GM21381 (cell line): Measurements from ENCODE around the gene TK1.

Source experiments
- ATAC-seq: cut with Tn5 transposase; IDR thresholded peaks from one replicate; pipeline ENCODE4 v1.9.1; 2021; ENCODE audit warnings: mild to moderate bottlenecking, moderate library complexity; ENCODE audit not compliant: unreplicated experiment

The TK1 gene

DNA sequence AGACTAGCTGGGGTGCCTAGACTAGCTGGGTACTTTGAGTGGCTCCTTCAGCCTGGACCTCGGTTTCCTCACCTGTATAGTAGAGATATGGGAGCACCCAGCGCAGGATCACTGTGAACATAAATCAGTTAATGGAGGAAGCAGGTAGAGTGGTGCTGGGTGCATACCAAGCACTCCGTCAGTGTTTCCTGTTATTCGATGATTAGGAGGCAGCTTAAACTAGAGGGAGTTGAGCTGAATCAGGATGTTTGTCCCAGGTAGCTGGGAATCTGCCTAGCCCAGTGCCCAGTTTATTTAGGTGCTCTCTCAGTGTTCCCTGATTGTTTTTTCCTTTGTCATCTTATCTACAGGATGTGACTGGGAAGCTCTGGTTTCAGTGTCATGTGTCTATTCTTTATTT is 36.2 kb upstream of the TK1 start:
- no peak for ATAC-seq

DNA sequence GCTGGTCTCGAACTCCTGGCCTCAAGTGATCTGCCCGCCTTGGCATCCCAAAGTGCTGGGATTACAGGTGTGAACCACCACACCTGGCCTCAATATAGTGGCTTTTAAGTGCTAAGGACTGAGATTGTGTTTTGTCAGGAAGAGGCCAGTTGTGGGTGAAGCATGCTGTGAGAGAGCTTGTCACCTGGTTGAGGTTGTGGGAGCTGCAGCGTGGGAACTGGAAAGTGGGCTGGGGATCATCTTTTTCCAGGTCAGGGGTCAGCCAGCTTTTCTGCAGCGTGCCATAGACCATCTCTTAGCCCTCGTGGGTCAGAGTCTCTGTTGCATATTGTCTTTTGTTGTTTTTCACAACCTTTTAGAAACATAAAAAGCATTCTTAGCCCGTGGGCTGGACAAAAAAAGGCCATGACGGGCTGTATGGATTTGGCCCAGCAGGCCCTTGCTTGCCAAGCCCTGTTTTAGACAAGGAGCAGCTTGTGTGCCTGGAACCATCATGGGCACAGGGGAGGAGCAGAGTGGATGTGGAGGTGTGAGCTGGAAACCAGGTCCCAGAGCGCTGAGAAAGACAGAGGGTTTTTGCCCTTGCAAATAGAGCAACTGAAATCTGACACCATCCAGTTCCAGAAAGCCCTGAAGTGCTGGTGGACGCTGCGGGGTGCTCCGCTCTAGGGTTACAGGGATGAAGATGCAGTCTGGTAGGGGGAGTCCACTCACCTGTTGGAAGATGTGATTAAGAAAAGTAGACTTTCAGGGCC is 32.7 kb upstream of the TK1 start:
- no peak for ATAC-seq

DNA sequence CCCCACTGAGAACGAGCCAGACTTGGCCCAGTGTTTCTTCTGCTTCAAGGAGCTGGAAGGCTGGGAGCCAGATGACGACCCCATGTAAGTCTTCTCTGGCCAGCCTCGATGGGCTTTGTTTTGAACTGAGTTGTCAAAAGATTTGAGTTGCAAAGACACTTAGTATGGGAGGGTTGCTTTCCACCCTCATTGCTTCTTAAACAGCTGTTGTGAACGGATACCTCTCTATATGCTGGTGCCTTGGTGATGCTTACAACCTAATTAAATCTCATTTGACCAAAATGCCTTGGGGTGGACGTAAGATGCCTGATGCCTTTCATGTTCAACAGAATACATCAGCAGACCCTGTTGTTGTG is 27.8 kb upstream of the TK1 start:
- ATAC-seq = no peak

DNA sequence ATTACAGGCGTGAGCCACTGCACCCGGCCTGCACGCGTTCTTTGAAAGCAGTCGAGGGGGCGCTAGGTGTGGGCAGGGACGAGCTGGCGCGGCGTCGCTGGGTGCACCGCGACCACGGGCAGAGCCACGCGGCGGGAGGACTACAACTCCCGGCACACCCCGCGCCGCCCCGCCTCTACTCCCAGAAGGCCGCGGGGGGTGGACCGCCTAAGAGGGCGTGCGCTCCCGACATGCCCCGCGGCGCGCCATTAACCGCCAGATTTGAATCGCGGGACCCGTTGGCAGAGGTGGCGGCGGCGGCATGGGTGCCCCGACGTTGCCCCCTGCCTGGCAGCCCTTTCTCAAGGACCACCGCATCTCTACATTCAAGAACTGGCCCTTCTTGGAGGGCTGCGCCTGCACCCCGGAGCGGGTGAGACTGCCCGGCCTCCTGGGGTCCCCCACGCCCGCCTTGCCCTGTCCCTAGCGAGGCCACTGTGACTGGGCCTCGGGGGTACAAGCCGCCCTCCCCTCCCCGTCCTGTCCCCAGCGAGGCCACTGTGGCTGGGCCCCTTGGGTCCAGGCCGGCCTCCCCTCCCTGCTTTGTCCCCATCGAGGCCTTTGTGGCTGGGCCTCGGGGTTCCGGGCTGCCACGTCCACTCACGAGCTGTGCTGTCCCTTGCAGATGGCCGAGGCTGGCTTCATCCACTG is 27.3 kb upstream of the TK1 start, which contains the start of gene BIRC5:
BIRC5 (plus strand) TSS at position 238 of the 690 bp plus-strand sequence; CDS start at position 302, 64 bp downstream.
- ATAC-seq = peak; percentile 91

DNA sequence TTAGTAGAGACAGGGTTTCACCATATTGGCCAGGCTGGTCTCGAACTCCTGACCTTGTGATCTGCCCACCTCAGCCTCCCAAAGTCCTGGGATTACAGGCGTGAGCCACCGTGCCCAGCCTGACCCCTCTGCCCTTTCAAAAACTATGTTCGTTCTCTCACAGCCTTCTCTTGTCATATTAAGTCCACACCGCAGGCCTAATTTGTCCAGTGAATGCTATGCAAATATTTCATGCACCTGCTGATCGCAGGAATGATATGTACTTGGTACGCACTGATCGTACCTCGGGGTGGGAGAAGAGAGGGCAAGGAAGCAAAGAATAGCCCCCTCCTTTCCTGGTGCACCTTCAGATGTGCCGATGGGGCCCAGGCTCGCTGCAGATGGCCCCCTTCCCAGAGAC is 24.2 kb upstream of the TK1 start:
- ATAC-seq = no peak

DNA sequence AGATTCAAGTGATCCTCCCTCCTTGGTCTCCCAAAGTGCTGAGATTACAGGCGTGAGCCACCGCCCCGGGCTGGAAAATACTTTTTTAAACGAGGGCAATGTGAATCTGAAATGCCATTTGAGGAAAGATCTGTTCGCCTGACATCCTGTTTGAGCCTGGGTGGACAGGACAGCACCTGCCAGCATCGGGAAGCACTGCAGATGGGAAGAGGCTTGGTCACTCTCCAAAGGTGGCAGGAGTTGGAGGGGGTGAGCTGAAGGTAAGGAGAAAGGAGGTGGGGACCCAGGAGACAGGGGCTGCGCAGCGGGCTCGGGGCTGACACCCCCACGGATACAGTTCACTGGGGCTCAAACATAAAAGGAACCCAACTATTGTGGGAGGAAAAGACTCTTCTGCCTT is 23.3 kb upstream of the TK1 start:
- ATAC-seq = no peak

DNA sequence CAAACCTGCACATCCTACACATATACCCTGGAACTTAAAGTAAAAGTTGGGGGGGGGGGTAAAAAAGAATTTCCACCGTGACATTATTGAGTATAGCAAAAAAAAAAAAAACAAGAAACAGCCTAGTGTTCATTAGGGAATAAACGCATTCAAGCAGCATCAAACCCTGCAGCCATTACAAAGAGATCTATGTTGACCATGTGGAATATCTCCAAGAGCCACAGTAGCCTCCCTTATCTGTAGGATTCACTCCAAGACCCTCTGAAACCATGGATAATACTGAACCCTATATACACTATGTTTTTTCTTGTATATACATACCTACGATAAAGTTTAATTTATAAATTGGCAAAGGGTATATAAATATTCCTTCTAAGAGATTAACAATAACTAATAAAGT is 21.6 kb upstream of the TK1 start:
- no peak for ATAC-seq

DNA sequence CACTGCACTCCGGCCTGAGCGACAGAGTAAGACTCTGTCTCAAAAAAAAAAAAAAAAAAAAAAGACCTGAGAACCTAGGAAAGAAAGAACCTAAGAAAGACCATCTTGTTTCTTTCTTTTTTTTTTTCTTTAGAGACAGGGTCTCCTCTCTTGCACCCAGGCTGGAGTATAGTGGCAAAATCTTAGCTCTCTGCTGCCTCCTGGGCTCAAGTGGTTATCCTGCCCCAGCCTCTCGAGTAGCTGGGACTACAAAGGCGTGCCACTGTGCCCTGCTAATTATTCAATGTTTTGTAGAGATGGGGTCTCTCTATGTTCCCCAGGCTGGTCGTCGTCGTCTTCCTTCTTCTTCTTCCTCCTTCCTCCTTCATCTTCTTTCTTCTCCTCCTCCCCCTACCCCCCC is 19.4 kb upstream of the TK1 start:
- no peak for ATAC-seq

DNA sequence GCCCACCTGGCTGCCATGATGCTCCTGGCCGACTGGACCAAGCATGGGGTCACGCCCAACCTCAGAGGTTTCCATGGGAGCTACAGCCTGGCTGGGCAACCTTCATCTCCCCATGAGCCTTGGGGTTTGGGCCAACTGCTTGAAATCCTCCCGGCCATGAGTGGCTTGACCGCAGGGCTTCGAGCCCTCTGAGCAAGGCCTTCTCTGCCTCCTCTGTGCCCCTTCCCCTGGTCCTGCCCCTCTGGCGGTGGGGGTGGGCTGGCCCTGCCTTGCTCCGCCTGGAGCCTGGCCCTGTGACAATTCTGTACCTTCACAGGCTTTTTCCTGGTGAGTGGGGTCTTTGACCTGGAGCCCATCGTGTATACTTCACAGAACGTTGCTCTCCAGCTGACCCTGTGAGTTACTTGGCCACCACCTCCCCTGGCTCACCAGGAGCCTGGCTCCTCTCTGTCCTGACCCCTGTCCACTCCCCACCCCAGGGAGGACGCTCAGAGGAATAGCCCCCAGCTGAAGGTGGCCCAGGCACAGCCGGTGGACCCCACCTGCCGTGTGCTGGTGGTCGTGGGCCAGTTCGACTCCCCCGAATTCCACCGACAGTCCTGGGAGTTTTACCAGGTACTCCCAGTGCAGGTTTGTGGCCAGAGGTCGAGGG is 18.4 kb upstream of the TK1 start:
- no peak for ATAC-seq

DNA sequence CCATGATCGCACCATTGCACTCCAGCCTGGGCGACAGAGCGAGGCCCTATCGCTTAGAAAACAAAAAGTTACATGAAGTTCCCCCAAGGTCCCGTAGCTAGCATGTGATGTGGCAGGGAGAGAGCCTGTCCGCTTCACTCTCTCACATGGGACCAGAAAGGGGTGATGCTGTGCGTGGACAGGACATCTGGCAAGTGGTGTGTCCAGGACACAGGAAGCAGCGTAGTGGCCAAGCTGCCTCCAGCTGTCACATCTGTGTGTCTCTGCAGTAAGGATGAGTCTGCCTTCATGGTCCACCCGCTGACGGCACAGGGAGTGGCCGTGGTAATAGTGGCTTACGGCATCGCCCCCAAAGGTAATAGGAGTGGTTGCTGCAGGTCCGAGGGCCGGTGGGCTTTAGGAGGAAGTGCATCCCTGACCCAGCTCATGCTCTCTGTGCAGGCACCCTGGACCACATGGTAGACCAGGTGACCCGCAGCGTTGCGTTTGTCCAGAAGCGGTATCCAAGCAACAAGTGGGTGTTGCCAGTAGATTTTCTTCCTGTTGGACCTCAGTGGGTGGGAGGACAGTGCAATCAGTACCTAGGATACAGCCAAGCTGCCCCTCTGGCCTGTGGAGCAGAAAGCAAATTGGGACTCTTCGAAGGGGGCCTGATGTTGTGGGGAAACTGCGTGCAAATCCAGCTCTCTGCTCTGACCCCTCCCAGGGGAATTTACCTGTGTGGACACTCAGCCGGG is 17.7 kb upstream of the TK1 start:
- ATAC-seq = no peak

DNA sequence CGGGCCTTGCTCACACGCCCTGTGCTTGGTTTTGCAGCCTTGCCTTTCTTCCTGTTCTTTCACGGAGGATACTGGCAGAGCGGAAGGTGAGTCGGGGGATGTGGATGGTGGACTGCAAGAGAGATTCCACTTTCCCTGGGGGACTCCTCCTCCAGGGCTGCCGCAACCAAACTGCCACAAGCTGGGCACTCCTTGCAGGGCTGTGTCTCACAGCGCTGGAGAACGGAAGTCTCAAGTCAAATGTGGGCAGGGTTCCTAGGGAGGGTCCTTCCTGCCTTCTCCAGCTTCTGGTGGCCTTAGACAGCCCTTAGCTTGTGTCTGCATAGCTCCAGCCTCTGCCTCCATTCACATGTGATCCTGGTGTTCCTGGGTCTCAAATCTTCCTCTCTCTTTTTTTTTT is 15.8 kb upstream of the TK1 start:
- no peak for ATAC-seq

DNA sequence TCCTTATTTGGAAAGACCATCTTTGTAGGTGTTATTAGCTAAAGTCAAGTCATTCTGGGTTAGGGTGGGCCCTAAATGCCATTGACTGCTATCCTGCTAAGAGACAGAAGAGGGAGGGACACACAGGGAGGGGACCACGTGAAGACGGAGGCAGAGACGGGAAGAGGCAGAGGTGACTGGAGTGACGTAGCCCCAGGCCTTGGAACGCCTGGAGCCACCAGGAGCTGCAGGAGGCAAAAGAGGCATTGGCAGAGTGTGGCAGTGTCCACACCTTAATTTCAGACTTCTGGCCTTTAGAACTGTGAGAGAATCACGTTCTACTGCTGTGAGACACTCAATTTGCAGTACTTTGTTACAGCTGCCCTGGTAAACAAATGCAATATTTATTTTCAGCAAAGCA is 13.6 kb upstream of the TK1 start:
- ATAC-seq = no peak

DNA sequence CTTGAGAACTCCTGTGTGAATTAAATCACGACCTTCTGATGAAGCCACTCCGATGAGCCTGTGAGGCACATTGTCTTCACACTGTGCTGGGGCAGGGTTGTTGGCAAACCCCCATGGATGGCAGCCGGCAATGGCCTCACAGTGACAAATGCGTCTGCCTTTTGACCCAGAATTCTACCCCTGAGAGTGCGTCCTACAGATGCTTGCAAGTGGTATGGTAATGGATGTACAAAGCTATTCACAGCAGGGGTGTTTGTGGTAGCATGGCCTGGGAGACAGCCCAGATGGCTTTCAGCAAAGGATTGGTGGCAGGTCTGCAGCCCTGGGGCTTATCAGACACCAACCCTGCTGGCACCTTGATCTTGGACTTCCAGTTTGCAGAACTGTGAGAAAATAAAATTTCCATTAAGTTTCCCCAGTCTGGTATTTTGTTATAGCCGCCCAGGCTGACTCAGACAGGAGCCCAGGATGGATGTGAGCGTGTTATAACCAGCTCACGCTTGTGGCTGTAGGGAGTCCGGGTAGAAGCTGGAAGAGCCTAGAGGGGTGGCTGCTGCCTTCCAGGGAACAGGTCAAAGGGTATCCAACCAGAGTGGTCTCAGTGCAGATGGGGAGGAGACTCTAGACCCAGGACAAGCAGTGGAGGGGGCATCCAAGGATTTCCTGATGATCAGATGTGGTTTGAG is 10.4 kb upstream of the TK1 start:
- no peak for ATAC-seq

DNA sequence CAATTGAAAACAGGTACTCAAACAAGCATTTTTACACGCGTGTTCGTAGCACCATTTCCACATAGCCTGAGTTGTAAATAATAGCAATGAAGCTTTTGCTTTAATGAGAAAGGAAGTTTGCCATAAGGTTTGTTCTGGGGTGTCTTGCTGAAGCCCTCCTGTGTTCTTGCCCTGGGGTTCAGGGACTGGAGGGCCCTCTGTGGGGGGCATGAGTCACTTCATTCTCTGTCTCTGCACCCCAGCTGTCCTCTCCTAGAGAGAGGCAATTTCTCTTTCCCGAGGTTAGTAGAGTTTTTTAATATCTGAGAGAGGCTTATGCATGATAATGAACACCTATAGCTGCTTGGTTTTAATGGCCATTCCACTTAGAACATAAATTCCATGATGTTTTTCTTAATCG is 9.9 kb upstream of the TK1 start:
- ATAC-seq = no peak

DNA sequence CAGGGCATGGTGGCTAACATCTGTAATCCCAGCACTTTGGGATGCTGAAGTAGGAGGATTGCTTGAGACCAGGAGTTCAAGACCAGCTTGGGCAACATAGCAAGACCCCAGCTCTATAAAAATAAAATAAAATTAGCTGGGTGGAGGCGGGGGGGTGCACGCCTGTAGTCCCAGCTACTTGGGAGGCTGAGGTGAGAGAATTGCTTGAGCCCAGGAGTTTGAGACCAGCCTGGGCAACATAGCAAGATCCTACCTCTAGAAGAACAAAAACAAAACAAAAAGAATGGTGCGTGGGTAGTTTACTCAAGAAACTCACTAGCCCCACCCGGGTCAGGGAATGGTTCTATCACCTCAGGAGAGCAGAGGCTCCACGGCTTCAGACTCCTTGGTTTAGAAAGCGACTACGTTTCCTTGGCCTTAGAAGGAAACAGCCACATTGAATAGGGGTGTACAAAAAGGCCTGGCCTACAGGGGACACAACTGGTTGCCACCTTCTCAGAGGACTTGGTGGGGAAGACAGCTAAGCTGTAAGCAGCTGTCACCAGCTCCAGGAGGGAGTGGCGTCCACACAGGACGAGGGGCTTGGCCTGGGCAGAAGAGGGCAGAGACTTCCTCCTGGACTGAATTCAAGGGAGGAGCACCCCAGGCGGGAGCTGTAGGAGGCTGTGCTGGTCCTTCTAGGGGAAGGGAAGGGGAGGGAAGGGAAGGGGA is 716 bp downstream of the TK1 start:
- no peak for ATAC-seq

DNA sequence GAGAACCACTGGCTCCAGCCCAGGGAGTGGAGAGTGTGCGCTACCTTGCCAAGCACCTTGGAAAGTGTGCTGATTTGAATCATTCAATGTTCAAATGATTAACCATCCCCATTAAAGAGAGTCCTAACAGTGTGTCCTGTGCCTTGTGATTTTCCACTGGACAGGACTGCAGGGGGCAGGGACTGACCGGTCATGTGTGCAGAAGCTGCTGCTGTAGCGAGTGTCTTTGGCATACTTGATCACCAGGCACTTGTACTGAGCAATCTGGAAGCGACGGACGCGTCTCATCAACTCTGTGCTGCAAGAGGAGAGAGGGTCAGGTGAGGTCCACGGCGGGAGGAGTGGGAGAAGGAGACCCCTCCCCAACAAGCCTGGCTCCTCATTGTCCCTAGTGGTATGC is 2.0 kb downstream of the TK1 start:
- ATAC-seq = no peak

DNA sequence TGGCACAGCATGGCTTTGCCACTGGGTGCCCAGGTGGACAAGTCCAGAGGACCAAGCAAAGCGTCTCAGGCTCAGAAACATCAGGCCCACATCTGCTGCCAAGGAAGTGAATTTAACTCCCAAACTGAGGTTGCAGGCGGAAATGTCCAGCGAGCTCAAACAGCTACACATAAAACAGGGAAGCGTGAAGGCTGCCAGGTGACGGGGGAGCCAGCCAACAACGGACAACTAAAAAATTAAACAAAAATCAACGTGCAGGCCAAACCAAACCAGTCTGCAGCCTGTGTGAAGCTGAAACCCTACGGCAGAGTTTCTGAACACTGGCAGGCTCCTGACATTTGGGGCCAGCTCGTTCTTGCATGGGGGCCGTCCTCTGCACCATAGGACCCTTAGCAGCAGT is 2.5 kb downstream of the TK1 start:
- ATAC-seq = no peak

DNA sequence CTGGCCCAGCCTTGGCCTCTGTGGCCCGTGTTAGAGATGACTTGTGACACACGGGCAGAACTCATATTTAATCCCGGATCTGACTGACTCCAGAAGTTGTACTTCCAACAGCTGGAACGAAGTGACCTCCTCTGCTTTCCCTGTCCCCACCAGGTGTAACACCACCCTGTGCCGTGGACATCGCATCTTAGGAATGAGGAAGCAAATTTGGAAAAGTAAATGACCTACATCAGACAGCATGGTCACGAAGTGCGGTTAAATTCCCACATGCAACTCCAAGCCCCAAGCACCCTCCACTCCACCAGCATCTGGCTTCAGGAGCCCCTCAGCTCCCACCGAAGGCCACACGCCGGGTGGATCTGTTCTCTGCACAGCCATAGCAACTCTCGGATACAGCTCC is 2.9 kb downstream of the TK1 start:
- no peak for ATAC-seq

DNA sequence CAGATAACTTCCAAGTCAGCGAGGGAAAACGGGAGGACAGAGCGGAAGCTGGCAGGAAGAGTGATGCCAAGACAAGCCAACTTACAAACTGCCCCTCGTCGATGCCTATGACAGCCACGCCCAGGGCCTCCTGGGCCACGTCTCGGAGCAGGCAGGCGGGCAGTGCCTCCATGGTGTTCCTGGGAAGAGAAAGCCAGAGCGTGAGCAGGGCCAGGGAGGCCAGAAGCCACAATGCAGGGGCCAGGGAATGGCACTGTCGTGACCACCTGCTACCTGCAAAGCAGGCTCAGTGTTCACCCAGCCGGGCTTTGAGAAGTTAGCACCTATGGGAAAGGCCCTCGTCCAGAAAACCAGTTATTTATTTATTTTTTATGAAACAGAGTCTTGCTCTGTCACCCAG is 4.3 kb downstream of the TK1 start:
- ATAC-seq = no peak

DNA sequence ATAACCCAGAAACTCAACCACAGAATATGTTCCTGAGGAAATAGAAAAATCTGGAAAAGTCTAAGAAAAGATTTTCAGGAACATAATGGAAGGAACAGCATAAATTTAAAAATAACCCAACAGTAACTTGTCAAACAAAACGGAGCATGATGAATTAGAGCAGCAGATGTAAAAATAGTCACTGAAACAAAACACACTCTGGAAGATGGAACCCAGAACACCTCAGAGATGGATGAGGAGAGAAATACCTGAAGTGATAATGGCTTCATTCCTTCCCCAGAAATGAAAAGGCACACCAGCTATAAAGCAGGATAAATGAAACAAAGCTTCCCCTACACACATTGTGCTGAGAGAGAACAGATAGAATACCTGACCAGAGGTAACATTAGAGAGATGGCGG is 6.3 kb downstream of the TK1 start:
- ATAC-seq = no peak
